Lower lobe of right lung (tissue), 2 donors: ENCODE data around the gene SKAP1. TPM values are rescaled to one million over a fixed set of nuclear protein-coding genes. Genes with fewer than 3 reads are reported as not detected.
A peak's percentile ranks its signal among the peaks of the same experiment; 100 is the strongest.

ENCODE experiments used
- ATAC-seq, 2 donors: fragments of 200-7000 bp; cut with Tn5 transposase; one replicate each; pipeline ENCODE4 v1.9.1; 2020 to 2022; ENCODE audit warnings: mild to moderate bottlenecking in 2 of 2, moderate library complexity in 2 of 2
- DNase-seq: peaks from one replicate; pipeline ENCODE4 v3.0.0-alpha.2; 2020
- H3K27ac ChIP-seq: fragments of 200-600 bp; one replicate; pipeline ENCODE4 v1.8.0; 2022
- H3K27me3 ChIP-seq: fragments of 200-600 bp; one replicate; pipeline ENCODE4 v1.8.0; 2022; ENCODE audit warnings: low read depth
- H3K36me3 ChIP-seq: fragments of 200-600 bp; one replicate; pipeline ENCODE4 v1.8.0; 2022; ENCODE audit warnings: mild to moderate bottlenecking
- H3K4me1 ChIP-seq: fragments of 200-600 bp; one replicate; pipeline ENCODE4 v1.8.0; 2022
- H3K4me3 ChIP-seq: fragments of 200-600 bp; one replicate; pipeline ENCODE4 v1.8.0; 2022; ENCODE audit warnings: mild to moderate bottlenecking
- H3K9me3 ChIP-seq: fragments of 200-600 bp; one replicate; pipeline ENCODE4 v1.8.0; 2022
- CTCF ChIP-seq: fragments of 200-600 bp; IDR thresholded peaks from one replicate; pipeline ENCODE4 v1.8.0; 2022; ENCODE audit warnings: antibody characterized with exemption, mild to moderate bottlenecking
- intact Hi-C: fragments of 100-400 bp; cut with DNase I; formaldehyde crosslinking; loops from one replicate; pipeline ENCODE4 v1.11.0; 2022
- total RNA-seq: library from RNA; stranded (reverse); fragmentation: NEBNext Ultra II Directional; extraction: Animal tissue kit (Norgen Biotek cat#: 25700); gene quantifications from one replicate; pipeline ENCODE4 v1.2.1, GENCODE V29; 2021
- donor health status: DM: no; HTN: yes; CAD: no; lungs with severe emphysema.

The SKAP1 gene
- total RNA-seq, 1 donor from 2014 or later, result 6.4 TPM

- TF ChIP-seq CTCF, result no peak
- intact Hi-C loops, result no loop called here
- DNase-seq, result no peak
- Histone ChIP-seq H3K27me3 (peaks cover 5% of the 10 kb centered on the region), H3K36me3 (no peaks in the 10 kb centered on the region), H3K4me1 (peaks cover 9% of the 10 kb centered on the region), H3K9me3 (no peaks in the 10 kb centered on the region), H3K27ac (no peak overlapping the region), H3K4me3 (no peak overlapping the region)
- ATAC-seq, result no peak
Measured at GRCh38 chr17:48440669-48441068, 10.7 kb upstream of the SKAP1 start.

DNA sequence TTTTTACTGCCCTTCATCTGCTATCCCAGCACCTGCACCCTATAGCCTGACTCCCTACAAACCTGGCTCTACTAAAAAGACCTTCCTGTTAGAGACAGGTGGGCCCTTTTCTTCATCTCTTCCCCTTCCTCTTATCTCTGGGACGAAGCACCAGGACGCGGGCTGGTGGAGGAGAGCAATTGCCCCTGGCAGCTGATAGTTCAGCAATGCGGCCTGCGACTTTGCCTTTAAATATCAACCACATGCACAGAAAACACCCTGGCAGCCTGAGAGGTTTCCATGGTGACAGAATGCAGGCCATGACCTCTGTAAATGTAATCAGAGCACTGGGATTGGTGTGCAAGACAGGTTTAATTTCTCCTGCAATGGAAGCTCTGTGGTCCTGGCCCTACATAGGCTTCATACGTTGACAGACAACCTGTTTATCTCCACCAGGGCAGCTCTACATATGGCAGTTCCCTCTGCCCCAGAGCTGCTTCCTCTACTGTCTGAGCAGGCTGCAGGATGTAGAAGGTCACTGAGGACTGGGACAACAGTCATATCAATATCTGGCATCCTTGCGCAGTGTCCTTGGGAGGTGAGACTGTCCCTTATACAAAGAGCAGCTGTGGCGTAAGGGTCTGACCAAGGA, 10.0 kb upstream of the SKAP1 start:
- H3K27ac ChIP-seq, result no peak overlapping the region
- H3K36me3 ChIP-seq, result no peaks in the 10 kb centered on the region
- H3K4me1 ChIP-seq, result peaks cover 9% of the 10 kb centered on the region
- DNase-seq, result no peak
- ATAC-seq, result peak; percentile 27 to 33
- no peak overlapping the region for H3K4me3 ChIP-seq
- peaks cover 5% of the 10 kb centered on the region for H3K27me3 ChIP-seq
- intact Hi-C loops, result no loop called here
- H3K9me3 ChIP-seq, result no peaks in the 10 kb centered on the region
- no peak for TF ChIP-seq CTCF

GRCh38 chr17:48439110-48439850, 9.3 kb upstream of the SKAP1 start:
- no peak for TF ChIP-seq CTCF
- H3K36me3 ChIP-seq, result no peaks in the 10 kb centered on the region
- H3K27ac ChIP-seq, result no peak overlapping the region
- H3K27me3 ChIP-seq, result peaks cover 5% of the 10 kb centered on the region
- no peak for ATAC-seq
- no peak overlapping the region for H3K4me3 ChIP-seq
- peaks cover 9% of the 10 kb centered on the region for H3K4me1 ChIP-seq
- DNase-seq, result no peak
- H3K9me3 ChIP-seq, result no peaks in the 10 kb centered on the region
- intact Hi-C loops, result no loop called here

DNA sequence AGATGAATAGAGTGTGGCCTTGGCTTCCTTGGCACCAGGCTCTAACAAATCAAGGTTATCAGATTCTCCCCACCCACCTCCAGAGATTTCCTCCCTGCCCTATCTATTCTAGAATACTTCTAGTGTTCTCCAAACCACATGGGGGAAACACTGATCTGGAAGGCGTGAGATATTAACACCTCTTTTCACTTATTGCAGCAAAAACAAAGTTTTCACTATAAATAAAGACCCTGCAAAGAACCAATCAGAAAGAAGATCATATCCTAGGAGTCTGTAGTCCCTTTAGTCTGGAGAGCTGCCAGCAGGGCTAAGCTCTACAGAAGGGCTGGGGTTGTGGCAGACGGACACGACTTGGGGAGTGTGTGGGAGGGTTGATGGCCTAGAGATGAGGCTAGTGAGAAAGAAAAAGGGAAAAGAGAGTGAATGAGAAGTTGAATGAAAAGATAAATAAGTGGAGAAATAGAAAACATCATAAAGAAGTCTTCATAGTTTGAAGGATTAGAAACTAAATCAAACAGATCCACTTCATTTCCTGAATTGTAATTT, 8.6 kb upstream of the SKAP1 start:
- Histone ChIP-seq H3K27me3 (peaks cover 5% of the 10 kb centered on the region), H3K4me3 (no peak overlapping the region), H3K4me1 (peaks cover 9% of the 10 kb centered on the region), H3K36me3 (no peaks in the 10 kb centered on the region), H3K9me3 (no peaks in the 10 kb centered on the region), H3K27ac (no peak overlapping the region)
- TF ChIP-seq CTCF, result no peak
- intact Hi-C loops, result no loop called here
- ATAC-seq (no peak), DNase-seq (no peak)

DNA sequence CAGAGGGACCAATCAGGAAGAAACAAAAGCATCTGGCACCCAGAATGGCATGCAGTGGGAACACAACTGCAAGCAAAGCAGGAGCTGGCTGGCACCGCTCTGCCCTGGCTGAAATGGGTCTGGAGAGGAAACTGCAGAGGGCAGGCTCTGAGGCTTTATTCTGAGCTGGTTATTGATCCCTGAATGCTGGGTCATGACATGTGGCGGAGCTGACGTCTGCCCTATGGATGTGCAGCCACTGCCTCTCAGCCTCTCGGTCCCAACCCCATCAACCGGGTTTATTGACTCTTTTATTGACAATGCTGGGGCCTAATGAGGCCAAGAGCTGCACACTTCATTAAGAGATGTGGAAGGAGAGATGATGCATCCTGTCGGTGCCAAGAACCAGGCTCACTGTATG, 3.9 kb upstream of the SKAP1 start:
- Histone ChIP-seq H3K27me3 (peaks cover 39% of the 10 kb centered on the region), H3K4me3 (no peak overlapping the region), H3K27ac (no peak overlapping the region), H3K4me1 (no peaks in the 10 kb centered on the region), H3K36me3 (no peaks in the 10 kb centered on the region), H3K9me3 (no peaks in the 10 kb centered on the region)
- intact Hi-C loops, result no loop called here
- ATAC-seq (no peak), DNase-seq (no peak)
- no peak for TF ChIP-seq CTCF
